ENCODE measurements around the gene USP25. TPM values are rescaled to one million over a fixed set of nuclear protein-coding genes. Genes with fewer than 3 reads are reported as not detected.

Gene USP25
- total RNA-seq, 4 donors from 2014 or later = 33.5 to 85.8 (median 53.2) TPM

GRCh38 chr21:15929536-15929935 is 199.8 kb downstream of the USP25 start:
- DNase-seq = no peak
- no peaks in the 10 kb centered on the region for H3K27me3 ChIP-seq
- no peaks in the 10 kb centered on the region for H3K36me3 ChIP-seq
- no peaks in the 10 kb centered on the region for H3K4me1 ChIP-seq
- no peaks in the 10 kb centered on the region for H3K9me3 ChIP-seq
- no peak overlapping the region for H3K4me3 ChIP-seq
- H3K27ac ChIP-seq = no peak overlapping the region
- TF ChIP-seq CTCF (IDR thresholded peaks at IDR 0.05) (no peak), POLR2A (IDR thresholded peaks at IDR 0.05) (no peak)
